Neural cell (in vitro differentiated cells): ENCODE data around the gene PLN. TPM values are rescaled to one million over a fixed set of nuclear protein-coding genes. Genes with fewer than 3 reads are reported as not detected.

Experiments used
- H2AFZ ChIP-seq: fragments of 200-600, 300-800 bp; sonication (generic), shearing (Covaris generic); 2 replicates; pipeline ENCODE4 v1.6.0; 2014; ENCODE audit warnings: low read depth, mild to moderate bottlenecking, antibody characterized with exemption, low read length, moderate library complexity
- H3F3A ChIP-seq: fragments of 200-600 bp; shearing (Covaris generic); 2 replicates; pipeline ENCODE4 v1.6.1; 2016; ENCODE audit warnings: mild to moderate bottlenecking, moderate library complexity, mixed read lengths, antibody characterized with exemption, low read length; ENCODE audit not compliant: insufficient read depth, poor library complexity, severe bottlenecking
- H3K27ac ChIP-seq: fragments of 200-600, 300-800 bp; sonication (generic), shearing (Covaris generic); 2 replicates; pipeline ENCODE4 v1.5.1; 2014; ENCODE audit warnings: mild to moderate bottlenecking, low read length, moderate library complexity
- H3K27me3 ChIP-seq: fragments of 300-800, 200-600 bp; sonication (generic), shearing (Covaris generic); 2 replicates; pipeline ENCODE4 v1.6.0; 2014; ENCODE audit warnings: mild to moderate bottlenecking, low read depth, low read length, moderate library complexity; ENCODE audit not compliant: insufficient read depth
- H3K36me3 ChIP-seq: fragments of 300-800, 200-600 bp; sonication (generic), shearing (Covaris generic); 2 replicates; pipeline ENCODE4 v1.5.1; 2014; ENCODE audit warnings: mild to moderate bottlenecking, antibody characterized with exemption, low read length, moderate library complexity; ENCODE audit not compliant: insufficient read depth
- H3K4me2 ChIP-seq: fragments of 300-800, 200-600 bp; sonication (generic), shearing (Covaris generic); 2 replicates; pipeline ENCODE4 v1.6.0; 2014; ENCODE audit warnings: mild to moderate bottlenecking, low read length
- H3K4me3 ChIP-seq: fragments of 300-800, 200-600 bp; sonication (generic), shearing (Covaris generic); 2 replicates; pipeline ENCODE4 v1.5.1; 2014; ENCODE audit warnings: mild to moderate bottlenecking, low read length, moderate library complexity
- H3K79me2 ChIP-seq: fragments of 200-600 bp; shearing (Covaris generic); replicated peaks from 2 replicates; pipeline ENCODE4 v1.6.0; 2014; ENCODE audit warnings: mild to moderate bottlenecking, low read length, moderate library complexity; ENCODE audit not compliant: insufficient read depth
- H3K9ac ChIP-seq: fragments of 300-800, 200-600 bp; sonication (generic), shearing (Covaris generic); 2 replicates; pipeline ENCODE4 v1.6.1; 2016; ENCODE audit warnings: mild to moderate bottlenecking, low read length, mixed read lengths
- H3K9me2 ChIP-seq: fragments of 200-600 bp; shearing (Covaris generic); 2 replicates; pipeline ENCODE4 v1.6.1; 2016; ENCODE audit warnings: mild to moderate bottlenecking, low read length, mixed read lengths; ENCODE audit not compliant: insufficient read depth
- H3K9me3 ChIP-seq: fragments of 200-600, 300-800 bp; sonication (generic), shearing (Covaris generic); 2 replicates; pipeline ENCODE4 v1.6.1; 2016; ENCODE audit warnings: mild to moderate bottlenecking, mixed run types, low read length, moderate library complexity, mixed read lengths
- H4K20me1 ChIP-seq: fragments of 200-600 bp; shearing (Covaris generic); 2 replicates; pipeline ENCODE4 v1.6.1; 2016; ENCODE audit warnings: mild to moderate bottlenecking, mixed run types; ENCODE audit not compliant: insufficient read depth
- EP300 ChIP-seq: fragments of 450-650 bp; conservative IDR thresholded peaks from 2 replicates; pipeline ENCODE4 v1.6.1; 2014; ENCODE audit warnings: antibody characterized with exemption, mild to moderate bottlenecking, moderate library complexity; ENCODE audit not compliant: poor library complexity, severe bottlenecking
- EZH2 ChIP-seq: fragments of 200-600, 300-800 bp; shearing (Covaris generic), sonication (generic); IDR thresholded peaks from 2 replicates; pipeline ENCODE4 v1.6.1; 2014; ENCODE audit warnings: antibody characterized with exemption, low read length, borderline replicate concordance, mild to moderate bottlenecking; ENCODE audit not compliant: insufficient read depth, poor library complexity, severe bottlenecking
- MXI1 ChIP-seq: fragments of 450-650 bp; conservative IDR thresholded peaks from 2 replicates; pipeline ENCODE4 v1.6.1; 2014; ENCODE audit warnings: antibody characterized with exemption, mild to moderate bottlenecking; ENCODE audit not compliant: poor library complexity, severe bottlenecking
- POLR2AphosphoS5 ChIP-seq: IDR thresholded peaks from 2 replicates; pipeline ENCODE4 v1.6.1; 2012
- RAD21 ChIP-seq: fragments of 450-650 bp; conservative IDR thresholded peaks from 2 replicates; pipeline ENCODE4 v1.6.1; 2014; ENCODE audit warnings: antibody characterized with exemption, mild to moderate bottlenecking, moderate library complexity
- SMC3 ChIP-seq: fragments of 450-650 bp; conservative IDR thresholded peaks from 2 replicates; pipeline ENCODE4 v1.6.1; 2014; ENCODE audit warnings: antibody characterized with exemption, mild to moderate bottlenecking, moderate library complexity; ENCODE audit not compliant: poor library complexity
- TAF1 ChIP-seq: IDR thresholded peaks from 2 replicates; pipeline ENCODE4 v1.6.1; 2012; ENCODE audit warnings: low read depth
- polyA plus RNA-seq: library from polyadenylated mRNA; depleted of rRNA; stranded (reverse); fragments of >200 nt; gene quantifications from 2 replicates; pipeline ENCODE4 v1.2.3, GENCODE V29; 2014
- TF ChIP-seq, protein P1 (sequence below): IDR thresholded peaks from 2 replicates; pipeline ENCODE4 v1.6.1; 2012; ENCODE audit warnings: borderline replicate concordance
- TF ChIP-seq, protein P2 (sequence below): fragments of 450-650 bp; IDR thresholded peaks from 2 replicates; pipeline ENCODE4 v1.5.1; 2014; ENCODE audit warnings: antibody characterized with exemption, mild to moderate bottlenecking, moderate library complexity; ENCODE audit not compliant: poor library complexity, severe bottlenecking

The PLN gene
- polyA plus RNA-seq, 1 donor from 2014 or later: not detected

- Histone ChIP-seq H3K79me2 (no peaks in the 10 kb centered on the region), H3K9me2 (no peaks in the 10 kb centered on the region), H3F3A (no peaks in the 10 kb centered on the region), H3K27ac (no peak overlapping the region), H4K20me1 (no peaks in the 10 kb centered on the region), H3K9ac (no peak overlapping the region), H2AFZ (no peak overlapping the region), H3K27me3 (no peaks in the 10 kb centered on the region), H3K4me2 (no peak overlapping the region), H3K4me3 (no peak overlapping the region), H3K9me3 (no peaks in the 10 kb centered on the region), H3K36me3 (no peaks in the 10 kb centered on the region)
- TF ChIP-seq SMC3 (no peak), RAD21 (no peak), POLR2AphosphoS5 (no peak), EP300 (no peak), MXI1 (no peak), TAF1 (no peak)
- TF ChIP-seq, protein P1, sequence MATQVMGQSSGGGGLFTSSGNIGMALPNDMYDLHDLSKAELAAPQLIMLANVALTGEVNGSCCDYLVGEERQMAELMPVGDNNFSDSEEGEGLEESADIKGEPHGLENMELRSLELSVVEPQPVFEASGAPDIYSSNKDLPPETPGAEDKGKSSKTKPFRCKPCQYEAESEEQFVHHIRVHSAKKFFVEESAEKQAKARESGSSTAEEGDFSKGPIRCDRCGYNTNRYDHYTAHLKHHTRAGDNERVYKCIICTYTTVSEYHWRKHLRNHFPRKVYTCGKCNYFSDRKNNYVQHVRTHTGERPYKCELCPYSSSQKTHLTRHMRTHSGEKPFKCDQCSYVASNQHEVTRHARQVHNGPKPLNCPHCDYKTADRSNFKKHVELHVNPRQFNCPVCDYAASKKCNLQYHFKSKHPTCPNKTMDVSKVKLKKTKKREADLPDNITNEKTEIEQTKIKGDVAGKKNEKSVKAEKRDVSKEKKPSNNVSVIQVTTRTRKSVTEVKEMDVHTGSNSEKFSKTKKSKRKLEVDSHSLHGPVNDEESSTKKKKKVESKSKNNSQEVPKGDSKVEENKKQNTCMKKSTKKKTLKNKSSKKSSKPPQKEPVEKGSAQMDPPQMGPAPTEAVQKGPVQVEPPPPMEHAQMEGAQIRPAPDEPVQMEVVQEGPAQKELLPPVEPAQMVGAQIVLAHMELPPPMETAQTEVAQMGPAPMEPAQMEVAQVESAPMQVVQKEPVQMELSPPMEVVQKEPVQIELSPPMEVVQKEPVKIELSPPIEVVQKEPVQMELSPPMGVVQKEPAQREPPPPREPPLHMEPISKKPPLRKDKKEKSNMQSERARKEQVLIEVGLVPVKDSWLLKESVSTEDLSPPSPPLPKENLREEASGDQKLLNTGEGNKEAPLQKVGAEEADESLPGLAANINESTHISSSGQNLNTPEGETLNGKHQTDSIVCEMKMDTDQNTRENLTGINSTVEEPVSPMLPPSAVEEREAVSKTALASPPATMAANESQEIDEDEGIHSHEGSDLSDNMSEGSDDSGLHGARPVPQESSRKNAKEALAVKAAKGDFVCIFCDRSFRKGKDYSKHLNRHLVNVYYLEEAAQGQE: no peak
- TF ChIP-seq, protein P2, sequence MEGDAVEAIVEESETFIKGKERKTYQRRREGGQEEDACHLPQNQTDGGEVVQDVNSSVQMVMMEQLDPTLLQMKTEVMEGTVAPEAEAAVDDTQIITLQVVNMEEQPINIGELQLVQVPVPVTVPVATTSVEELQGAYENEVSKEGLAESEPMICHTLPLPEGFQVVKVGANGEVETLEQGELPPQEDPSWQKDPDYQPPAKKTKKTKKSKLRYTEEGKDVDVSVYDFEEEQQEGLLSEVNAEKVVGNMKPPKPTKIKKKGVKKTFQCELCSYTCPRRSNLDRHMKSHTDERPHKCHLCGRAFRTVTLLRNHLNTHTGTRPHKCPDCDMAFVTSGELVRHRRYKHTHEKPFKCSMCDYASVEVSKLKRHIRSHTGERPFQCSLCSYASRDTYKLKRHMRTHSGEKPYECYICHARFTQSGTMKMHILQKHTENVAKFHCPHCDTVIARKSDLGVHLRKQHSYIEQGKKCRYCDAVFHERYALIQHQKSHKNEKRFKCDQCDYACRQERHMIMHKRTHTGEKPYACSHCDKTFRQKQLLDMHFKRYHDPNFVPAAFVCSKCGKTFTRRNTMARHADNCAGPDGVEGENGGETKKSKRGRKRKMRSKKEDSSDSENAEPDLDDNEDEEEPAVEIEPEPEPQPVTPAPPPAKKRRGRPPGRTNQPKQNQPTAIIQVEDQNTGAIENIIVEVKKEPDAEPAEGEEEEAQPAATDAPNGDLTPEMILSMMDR: no peak
Measured at GRCh38 chr6:118596774-118597320, 48.8 kb downstream of the PLN start.

- Histone ChIP-seq H3K27me3 (no peaks in the 10 kb centered on the region), H3K9ac (no peak overlapping the region), H2AFZ (no peak overlapping the region), H3F3A (no peaks in the 10 kb centered on the region), H3K9me3 (no peaks in the 10 kb centered on the region), H3K27ac (no peak overlapping the region), H4K20me1 (no peaks in the 10 kb centered on the region), H3K36me3 (no peaks in the 10 kb centered on the region), H3K79me2 (no peaks in the 10 kb centered on the region), H3K4me2 (no peak overlapping the region), H3K9me2 (no peaks in the 10 kb centered on the region), H3K4me3 (no peak overlapping the region)
- TF ChIP-seq TAF1: no peak
- no peak for TF ChIP-seq EZH2
- TF ChIP-seq EP300: no peak
- no peak for TF ChIP-seq SMC3
Measured at GRCh38 chr6:118597636-118598035, 49.5 kb downstream of the PLN start.

GRCh38 chr6:118598324-118598723 lies 50.2 kb downstream of the PLN start:
- Histone ChIP-seq H3K4me2 (no peak overlapping the region), H3K79me2 (no peaks in the 10 kb centered on the region), H3K9me3 (no peaks in the 10 kb centered on the region), H3K36me3 (no peaks in the 10 kb centered on the region), H2AFZ (no peak overlapping the region), H3K9ac (no peak overlapping the region), H3F3A (no peaks in the 10 kb centered on the region), H4K20me1 (no peaks in the 10 kb centered on the region), H3K4me3 (no peak overlapping the region), H3K27ac (no peak overlapping the region), H3K27me3 (no peaks in the 10 kb centered on the region), H3K9me2 (no peaks in the 10 kb centered on the region)
- TF ChIP-seq RAD21 (no peak), TAF1 (no peak), EP300 (no peak), POLR2AphosphoS5 (no peak), SMC3 (no peak), MXI1 (no peak)
- TF ChIP-seq, protein P2: no peak
- TF ChIP-seq, protein P1: no peak
